GM12878 (cell line): ENCODE results near the gene ABCC3. TPM values are rescaled to one million over a fixed set of nuclear protein-coding genes. Genes with fewer than 3 reads are reported as not detected.

Experiments used
- ATAC-seq: fragments of 200-7000 bp; cut with Tn5 transposase; 3 replicates; pipeline ENCODE4 v1.9.1; 2020; ENCODE audit warnings: mild to moderate bottlenecking, moderate library complexity
- BruUV-seq: library from RNA; stranded (reverse); fragments of 400-500 nt; replicated peaks from 2 replicates; lab custom pipeline; 2021; lab: Mats Ljungman, UMichigan
- CTCF ChIA-PET: fragments of 300-600 bp; sonication (Branson Sonifier 250); formaldehyde crosslinking; extraction: SDS; loops from one replicate; lab custom pipeline; 2021; ENCODE audit warnings: inconsistent platforms; lab: Yijun Ruan, JAX
- POLR2A ChIA-PET: fragments of 350-600 bp; formaldehyde crosslinking; extraction: SDS; loops from one replicate; lab custom pipeline; 2021; ENCODE audit warnings: inconsistent platforms; lab: Charles Lee
- RAD21 ChIA-PET: fragments of 300-600 bp; sonication (Branson Sonifier 250); formaldehyde crosslinking; loops from one replicate; lab custom pipeline; 2023; ENCODE audit warnings: antibody characterized with exemption; ENCODE audit not compliant: unreplicated experiment; lab: Charles Lee
- SMC1A ChIA-PET: fragments of 300-600 bp; sonication (Branson Sonifier 250); formaldehyde crosslinking; loops from one replicate; lab custom pipeline; 2023; ENCODE audit not compliant: unreplicated experiment, uncharacterized antibody; lab: Charles Lee
- DNase-seq: peaks from one replicate; pipeline ENCODE4 v3.0.0-alpha.2; 2011; ENCODE audit warnings: low read depth, low spot score
- FAIRE-seq: peaks from 3 replicates; lab custom pipeline; 2011; peaks lifted over from hg19 to GRCh38; lab: Jason Lieb, UNC
- H2AFZ ChIP-seq: 2 replicates; pipeline ENCODE4 v1.6.0; 2011; ENCODE audit warnings: low read depth, low read length, control low read depth; ENCODE audit not compliant: control insufficient read depth
- H3K27ac ChIP-seq: 2 replicates; pipeline ENCODE4 v1.5.1; 2011; ENCODE audit warnings: control low read depth; ENCODE audit not compliant: control insufficient read depth, insufficient read depth
- H3K27me3 ChIP-seq, 2 experiments: replicated peaks in 1 of 2; 2 replicates each; pipeline versions ENCODE4 v1.6.0 to v1.6.1; 2011; ENCODE audit warnings: low read length in 1 of 2; ENCODE audit not compliant: control insufficient read depth in 2 of 2, insufficient read depth in 2 of 2
- H3K36me3 ChIP-seq, 2 experiments: 2 replicates each; pipeline ENCODE4 v1.5.1; 2011; ENCODE audit warnings: low read length in 1 of 2; ENCODE audit not compliant: control insufficient read depth in 2 of 2, insufficient read depth in 2 of 2
- H3K4me1 ChIP-seq: 2 replicates; pipeline ENCODE4 v1.6.1; 2011; ENCODE audit warnings: mild to moderate bottlenecking, low read length, moderate library complexity, mixed read lengths; ENCODE audit not compliant: control insufficient read depth, insufficient read depth
- H3K4me2 ChIP-seq: 2 replicates; pipeline ENCODE4 v1.6.0; 2011; ENCODE audit warnings: control low read depth; ENCODE audit not compliant: control insufficient read depth, insufficient read depth
- H3K4me3 ChIP-seq: fragments of 200-600 bp; sonication (generic); 2 replicates; pipeline ENCODE4 v1.5.1; 2016
- H3K79me2 ChIP-seq: 2 replicates; pipeline ENCODE4 v1.6.0; 2011; ENCODE audit warnings: low read length; ENCODE audit not compliant: control insufficient read depth, insufficient read depth
- H3K9ac ChIP-seq: 2 replicates; pipeline ENCODE4 v1.8.0; 2011; ENCODE audit warnings: low read length, control low read depth, mixed read lengths; ENCODE audit not compliant: control insufficient read depth, insufficient read depth
- H3K9me3 ChIP-seq: replicated peaks from 3 replicates; pipeline ENCODE4 v1.5.1; 2011; ENCODE audit warnings: mild to moderate bottlenecking, low read length; ENCODE audit not compliant: control insufficient read depth, insufficient read depth
- H4K20me1 ChIP-seq: 2 replicates; pipeline ENCODE4 v1.6.0; 2011; ENCODE audit not compliant: control insufficient read depth, insufficient read depth
- ASH2L ChIP-seq: fragments of 300-600, 200-600 bp; sonication (generic); IDR thresholded peaks from 2 replicates; pipeline ENCODE4 v1.6.1; 2017; ENCODE audit warnings: low read depth, mild to moderate bottlenecking, borderline replicate concordance
- CEBPZ ChIP-seq: fragments of 150-350 bp; IDR thresholded peaks from 2 replicates; pipeline ENCODE4 v1.6.1; 2016; ENCODE audit warnings: low read depth, low read length
- GATAD2B ChIP-seq: fragments of 450-650 bp; conservative IDR thresholded peaks from 2 replicates; pipeline ENCODE4 v1.6.1; 2017; ENCODE audit warnings: low read depth, mild to moderate bottlenecking, moderate library complexity
- NFXL1 ChIP-seq: fragments of 450-650 bp; IDR thresholded peaks from 2 replicates; pipeline ENCODE4 v1.6.1; 2017; ENCODE audit warnings: antibody characterized with exemption, mild to moderate bottlenecking, borderline replicate concordance
- RELB ChIP-seq: fragments of 450-650 bp; IDR thresholded peaks from 2 replicates; pipeline ENCODE4 v1.6.1; 2017; ENCODE audit warnings: low read depth, mild to moderate bottlenecking, moderate library complexity
- SREBF1 ChIP-seq: IDR thresholded peaks from 2 replicates; pipeline ENCODE4 v1.6.1; 2012; ENCODE audit warnings: mild to moderate bottlenecking, low read length
- STAT1 ChIP-seq: fragments of 450-650 bp; conservative IDR thresholded peaks from 2 replicates; pipeline ENCODE4 v1.6.1; 2014; ENCODE audit warnings: antibody characterized with exemption, mild to moderate bottlenecking
- ZBED1 ChIP-seq: IDR thresholded peaks from 2 replicates; pipeline ENCODE4 v1.6.1; 2016; ENCODE audit warnings: borderline replicate concordance
- ZNF274 ChIP-seq: IDR thresholded peaks from one replicate; pipeline ENCODE4 v1.8.0; 2011; ENCODE audit not compliant: insufficient read length, insufficient read depth
- ZNF592 ChIP-seq: fragments of 450-650 bp; IDR thresholded peaks from 2 replicates; pipeline ENCODE4 v1.6.1; 2017; ENCODE audit warnings: mild to moderate bottlenecking, moderate library complexity
- WGBS: methylation state at CpG from one replicate; pipeline ENCODE4 v1.1.6; 2016; ENCODE audit warnings: low lambda C conversion rate; ENCODE audit not compliant: insufficient replicate concordance, insufficient coverage; ENCODE audit errors: missing lambda C conversion rate; 5-methylcytosine and 5-hydroxymethylcytosine counted together
- in situ Hi-C: fragments of 300-500 bp; cut with MboI; formaldehyde crosslinking; loops from 9 replicates; pipeline ENCODE4 v1.14.3; 2018; ENCODE audit warnings: mixed read lengths
- intact Hi-C: fragments of 100-400 bp; cut with micrococcal nuclease; formaldehyde crosslinking; loops from one replicate; pipeline ENCODE4 v1.14.2; 2022; ENCODE audit not compliant: unreplicated experiment
- polyA plus RNA-seq, 11 experiments: library from polyadenylated mRNA; depleted of rRNA in 4 of 11; unstranded in 6 of 11; stranded (reverse) in 5 of 11; fragments of >200 nt; fragmentation: Nextera tagmentation in 4 of 11; fragmentation: Illumina TruSeq in 1 of 11; extraction: Ambion mirVana in 4 of 11; extraction: Trizol in 1 of 11; gene quantifications; 1 replicate in 1 of 11; 2 replicates in 10 of 11; pipeline versions ENCODE4 v1.2.1 to v1.2.3, GENCODE V29; 2011 to 2016; ENCODE audit warnings: inconsistent platforms in 2 of 11, missing spikeins in 2 of 11, low read depth in 1 of 11
- total RNA-seq, 4 experiments: library from RNA; depleted of rRNA in 3 of 4; stranded (reverse); fragments of >200 nt in 3 of 4; fragmentation: Illumina TruSeq in 1 of 4; extraction: Trizol in 1 of 4; gene quantifications; 2 replicates each; pipeline versions ENCODE4 v1.2.1 to v1.2.3, GENCODE V29; 2013 to 2021

ABCC3 gene
- total and polyA plus RNA-seq, 10 of the 15 experiments (the other 5 are each of a cell fraction or from before 2014, with no cell fraction given), result 0.21 to 2.3 (median 0.71) TPM; not detected in 6

- TF ChIP-seq ASH2L, result no peak
Observed at GRCh38 chr17:50728881-50729765, 94.4 kb downstream of the ABCC3 start (continued).

GRCh38 chr17:50731575-50732460 lies 97.1 kb downstream of the ABCC3 start:
- no peak overlapping the region for H3K4me2 ChIP-seq
- RAD21 ChIA-PET, result no interaction called here
- H4K20me1 ChIP-seq, result peaks cover 15% of the 10 kb centered on the region; the same call in 1 of the 2 replicates
- H3K4me1 ChIP-seq, result 0 out of 2 replicates have a peak, but pooled peaks cover 6% of the 10 kb centered on the region
- H3K27me3 ChIP-seq, result no peaks in the 10 kb centered on the region
- H3K9ac ChIP-seq, result no peak overlapping the region
- intact Hi-C loops, result no loop called here
- no peak overlapping the region for H2AFZ ChIP-seq
- peak; percentile 32 for ATAC-seq
- H3K36me3 ChIP-seq, result peaks cover 1 to 4% of the 10 kb centered on the region in 2 experiments; a peak in 2 of 4 replicates
- H3K79me2 ChIP-seq, result peaks cover 90% of the 10 kb centered on the region
- in situ Hi-C loops, result no loop called here
- H3K9me3 ChIP-seq, result no peaks in the 10 kb centered on the region
- H3K27ac ChIP-seq, result no peak overlapping the region
- CTCF ChIA-PET, result no interaction called here
- POLR2A ChIA-PET, result interaction anchor here (0.6 kb wide), 1 partner anchor 228 kb away, joined by 3 read pairs; no protein-coding TSS in a partner anchor
- BruUV-seq, result TSS peak; percentile 11
- no peak for FAIRE-seq
- SMC1A ChIA-PET, result interaction anchor here (0.7 to 0.8 kb wide), 2 partner anchors 20 to 31 kb away, joined by 3 read pairs; no protein-coding TSS in a partner anchor
- DNase-seq, result no peak
- WGBS, result 83% methylated on average over 7 of the region's 7 CpGs
- H3K4me3 ChIP-seq, result no peak overlapping the region
- no peak for TF ChIP-seq NFXL1
- no peak for TF ChIP-seq ZNF592
- TF ChIP-seq CEBPZ, result no peak
- no peak for TF ChIP-seq ZBED1
- TF ChIP-seq RELB, result no peak
- no peak for TF ChIP-seq ZNF274
- TF ChIP-seq SREBF1, result no peak
- TF ChIP-seq GATAD2B, result no peak
- no peak for TF ChIP-seq STAT1
